ENCODE results near the gene RS1.

The RS1 gene

DNA sequence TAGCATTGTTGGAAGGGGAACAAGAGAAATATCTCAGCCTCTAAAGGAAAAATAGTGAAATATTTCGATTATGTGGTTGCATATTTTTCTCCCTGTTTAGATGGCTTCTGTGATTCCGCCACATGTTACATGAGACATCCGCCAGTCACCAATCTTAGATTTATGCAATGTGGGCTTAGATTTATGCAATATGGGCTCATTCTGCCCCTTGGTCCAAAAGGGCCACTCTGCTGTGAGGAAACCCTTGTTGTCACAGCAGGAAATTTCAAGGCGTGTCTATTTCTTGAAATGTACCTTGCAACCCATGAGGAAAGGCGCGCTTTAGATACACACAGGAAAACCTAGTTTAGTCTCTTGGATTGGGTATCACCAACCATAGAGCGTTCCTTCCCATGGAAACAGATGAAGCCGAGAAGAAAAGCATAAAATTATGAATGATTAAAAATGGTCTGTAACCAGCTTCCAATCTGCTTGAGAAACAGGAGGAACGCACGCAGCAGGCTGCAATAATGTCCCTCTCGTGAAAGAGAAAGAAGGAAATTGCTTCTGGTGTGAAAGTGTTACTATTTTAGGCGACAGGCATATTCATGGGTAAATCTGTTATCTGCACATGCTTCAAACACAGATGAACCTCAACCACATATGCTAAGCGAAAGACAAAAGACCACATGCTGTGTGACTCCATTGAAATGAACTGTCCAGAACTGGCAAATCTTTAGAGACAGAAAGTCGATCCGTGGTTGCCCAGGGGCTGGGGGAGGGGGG, 3.7 kb downstream of the RS1 start:
- DNase-seq (ENCODE audit: low spot score): no peak

DNA sequence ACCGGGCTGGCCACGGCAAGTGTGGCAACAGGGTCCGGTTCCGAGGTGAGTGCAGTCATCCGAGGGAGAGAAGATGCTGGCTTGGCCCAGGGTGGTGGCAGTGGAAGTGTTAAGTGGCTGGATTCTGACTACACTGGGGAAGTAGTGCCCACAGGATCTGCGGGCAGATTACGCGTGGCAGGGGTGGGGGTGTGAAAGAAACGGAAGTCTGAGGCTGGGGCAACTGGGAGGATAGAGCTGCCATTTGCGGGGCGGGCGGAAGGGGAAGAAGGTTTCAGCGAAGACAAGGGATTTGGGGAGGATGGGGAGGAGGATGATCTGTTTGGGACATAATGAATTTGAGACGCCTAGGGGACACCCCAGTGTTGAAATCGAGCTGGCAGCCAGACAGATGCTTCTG, 5.3 kb downstream of the RS1 start:
- no peak for DNase-seq (ENCODE audit: low spot score)

DNA sequence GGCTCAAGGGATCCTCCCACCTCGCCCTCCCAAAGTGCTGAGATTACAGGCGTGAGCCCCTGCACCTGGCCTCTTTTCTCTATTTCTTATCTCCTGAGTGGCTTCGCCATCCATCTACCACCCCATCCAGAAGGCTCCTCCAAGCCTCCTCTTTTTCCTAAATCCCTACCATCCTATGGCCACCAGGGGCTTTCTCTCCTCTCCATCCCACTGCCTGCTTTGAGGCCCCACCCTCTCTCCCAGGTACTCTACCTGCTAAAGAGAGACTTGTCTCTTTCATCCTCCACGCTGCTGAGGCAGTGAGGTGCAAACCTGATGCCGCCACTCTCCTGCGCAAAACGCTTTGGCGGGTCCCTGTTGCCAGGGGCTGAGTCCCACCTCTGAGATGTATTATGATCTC, 7.0 kb downstream of the RS1 start:
- no peak for DNase-seq (ENCODE audit: low spot score)

DNA sequence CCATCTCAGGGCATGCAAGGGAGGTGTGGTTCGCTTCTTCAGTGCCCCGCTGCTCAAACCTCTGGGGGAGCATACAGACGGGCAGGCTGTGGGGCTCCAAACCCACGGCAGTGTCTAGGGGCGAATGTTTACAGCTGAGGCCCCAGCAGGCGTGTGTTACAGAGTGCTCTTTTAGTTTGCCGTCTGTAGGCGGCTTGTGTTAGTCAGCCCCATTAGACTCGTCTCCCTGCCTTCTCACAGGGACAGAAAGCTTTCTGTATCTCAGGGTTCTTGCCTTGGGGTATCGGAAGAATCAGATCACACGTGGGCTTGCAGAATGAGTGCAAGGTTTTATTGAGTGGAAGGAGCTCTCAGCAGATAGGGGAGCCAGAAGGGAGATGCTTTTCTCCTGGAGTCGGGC, 10.6 kb downstream of the RS1 start:
- no peak for DNase-seq (ENCODE audit: low spot score)

DNA sequence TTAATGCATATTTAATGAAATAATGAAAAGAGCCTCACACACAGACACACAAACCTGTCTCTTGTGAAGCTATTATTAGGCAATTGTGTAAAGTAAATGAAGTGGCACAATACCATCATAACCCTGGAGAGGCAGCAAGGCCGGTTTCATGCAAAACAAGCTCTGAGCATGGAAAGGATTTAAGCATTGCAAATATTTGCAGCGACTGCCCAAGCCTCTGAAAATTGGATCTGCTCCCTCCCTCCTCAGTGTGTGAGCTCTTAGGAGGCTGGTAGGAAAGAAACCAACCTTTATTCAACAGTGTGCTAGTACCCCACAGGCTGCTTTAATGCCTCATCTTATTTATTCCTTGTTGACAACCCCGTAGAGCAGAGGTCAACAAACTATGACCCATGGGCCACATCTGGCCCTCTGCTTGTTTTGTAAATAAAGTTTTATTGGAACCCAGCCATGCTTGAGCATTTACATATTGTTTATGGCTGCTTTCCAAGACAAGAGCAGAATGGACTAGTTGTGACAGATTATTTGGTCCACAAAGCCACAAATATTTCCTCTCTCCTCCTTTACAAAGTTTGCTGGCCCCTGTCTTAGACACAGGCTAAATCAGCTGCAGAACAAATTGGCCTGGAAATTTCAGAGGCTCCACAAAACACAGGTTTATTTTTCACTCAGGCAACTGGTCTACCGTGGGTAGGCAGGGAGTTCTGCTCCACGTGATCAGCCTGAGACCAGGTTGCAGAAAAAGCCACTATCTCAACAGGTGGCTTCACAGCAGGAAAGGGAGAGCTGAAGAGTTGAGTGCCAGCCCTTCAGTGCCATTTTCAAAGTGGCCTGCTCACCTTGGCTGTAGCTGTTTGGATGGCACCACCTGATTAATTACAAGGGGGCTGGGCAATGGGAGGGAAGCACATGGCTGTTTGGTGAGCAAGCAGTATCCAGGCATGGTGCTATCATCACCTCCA, 16.8 kb downstream of the RS1 start:
- DNase-seq (ENCODE audit: low spot score): no peak

DNA sequence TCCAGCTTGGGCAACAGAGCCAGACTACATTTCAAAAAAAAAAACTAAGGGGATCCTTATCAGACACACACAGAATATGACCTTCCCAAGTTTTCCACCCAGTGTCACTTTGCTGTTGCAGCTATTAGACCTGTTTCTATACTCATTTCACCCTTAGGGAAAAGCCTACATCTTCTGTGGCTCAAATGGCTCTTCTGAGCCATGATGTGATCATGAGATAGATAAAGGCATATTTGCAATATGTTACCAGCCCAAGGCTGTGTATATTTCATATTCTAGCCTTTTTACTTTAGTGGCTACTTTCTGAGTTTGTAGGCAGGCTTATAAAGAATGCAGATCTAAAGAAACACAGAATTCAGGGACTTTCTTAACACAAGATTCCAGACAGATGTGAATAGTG, 19.3 kb downstream of the RS1 start:
- DNase-seq (ENCODE audit: low spot score): no peak

DNA sequence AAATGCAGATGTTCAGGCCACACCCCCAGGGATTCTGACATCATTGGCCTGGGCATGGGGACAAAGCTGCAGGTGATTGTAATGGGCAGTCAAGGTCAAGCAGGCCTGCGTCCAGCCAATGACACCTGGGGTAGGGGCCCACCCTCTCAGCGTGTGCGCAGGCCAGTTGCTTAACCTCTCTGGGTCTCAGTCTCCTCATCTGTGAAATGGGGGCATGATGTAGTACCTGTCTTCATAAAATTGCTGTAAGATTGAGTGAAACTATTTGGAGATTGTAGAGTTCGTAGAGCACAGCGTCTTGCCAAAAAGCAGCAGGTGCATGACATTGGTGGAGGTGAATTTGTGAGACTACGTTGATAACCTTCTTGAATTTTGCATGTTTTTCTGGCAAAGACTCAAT, 21.2 kb downstream of the RS1 start:
- DNase-seq (ENCODE audit: low spot score): no peak

DNA sequence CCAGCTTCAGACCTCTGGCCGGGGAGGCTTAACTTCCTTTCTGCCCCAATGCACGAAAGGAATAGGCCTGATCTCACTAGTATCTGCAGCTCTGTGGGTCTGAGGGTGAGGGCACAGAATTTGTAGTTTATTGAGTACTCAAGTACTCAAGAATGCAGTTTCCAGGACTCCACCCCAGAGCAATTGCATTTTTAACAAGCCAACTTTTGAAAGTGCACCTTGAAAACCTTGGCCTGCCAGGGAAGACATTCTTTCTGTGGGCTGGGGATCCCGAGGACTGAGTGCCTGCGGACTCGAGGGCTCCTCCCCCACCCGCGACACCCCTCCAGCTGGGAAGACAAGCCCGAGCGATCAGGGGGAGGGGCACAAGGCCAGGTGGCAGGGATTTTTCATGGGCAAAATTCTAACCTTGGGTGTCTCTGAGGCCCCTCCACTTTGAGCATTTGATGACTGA, 22.4 kb downstream of the RS1 start:
- no peak for DNase-seq (ENCODE audit: low spot score)

DNA sequence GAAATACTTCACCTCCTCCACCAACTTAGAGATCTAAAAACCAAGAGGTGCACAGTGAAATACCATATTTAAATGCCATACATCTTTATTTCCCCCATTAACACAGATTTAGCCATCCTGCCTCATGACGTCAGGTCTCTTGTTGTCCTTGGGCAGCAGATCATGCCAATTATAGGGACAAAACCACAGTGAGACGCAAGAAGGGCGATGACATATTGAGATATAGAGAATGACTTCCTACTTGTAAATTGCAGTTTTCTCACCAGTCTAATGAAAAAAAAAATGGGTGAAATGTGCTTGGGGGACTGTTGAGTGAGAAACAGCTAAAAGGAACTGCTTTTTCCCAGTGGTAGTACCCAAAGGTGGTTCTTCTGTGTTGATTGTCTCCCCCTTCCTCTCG, 24.3 kb downstream of the RS1 start:
- DNase-seq (ENCODE audit: low spot score): no peak

DNA sequence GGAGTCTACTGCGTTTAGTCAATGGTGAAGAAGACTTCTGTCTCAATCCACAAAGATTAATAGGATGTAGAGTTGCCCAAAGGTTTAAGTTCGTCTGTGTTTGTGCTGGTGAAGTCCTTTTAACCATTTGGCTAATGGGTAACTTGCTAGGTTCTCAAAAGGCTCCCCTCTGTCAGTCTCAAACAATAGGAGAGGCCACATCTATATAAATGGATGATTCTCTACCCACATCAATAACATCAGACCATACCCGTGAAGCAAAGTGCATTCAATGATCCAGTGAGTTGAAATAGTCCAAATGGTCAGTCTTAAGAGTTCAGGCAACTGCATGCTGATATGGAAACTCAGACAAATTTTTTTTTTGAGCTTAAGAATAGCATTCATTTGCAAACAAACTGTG, 28.1 kb downstream of the RS1 start:
- no peak for DNase-seq (ENCODE audit: low spot score)

DNA sequence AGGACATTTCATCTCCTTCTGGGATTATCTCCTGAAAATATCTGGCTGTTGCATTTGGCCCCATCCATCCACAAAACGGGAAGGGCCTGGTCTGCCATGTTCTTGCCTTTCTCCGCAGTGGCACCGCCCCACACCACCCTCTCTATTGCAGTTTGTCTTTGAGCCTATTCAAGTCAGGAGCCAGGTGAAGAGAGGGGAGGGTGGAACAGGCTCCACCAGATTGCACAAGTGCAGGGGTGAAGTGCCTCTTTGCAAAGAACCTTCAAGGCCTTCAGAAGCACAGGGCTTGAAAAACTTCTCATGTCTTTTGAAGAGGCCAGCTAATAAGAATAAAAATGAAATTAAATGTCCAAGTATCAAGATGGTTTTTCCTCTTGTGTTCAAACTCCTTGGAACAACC, 28.7 kb downstream of the RS1 start:
- DNase-seq (ENCODE audit: low spot score): no peak

DNA sequence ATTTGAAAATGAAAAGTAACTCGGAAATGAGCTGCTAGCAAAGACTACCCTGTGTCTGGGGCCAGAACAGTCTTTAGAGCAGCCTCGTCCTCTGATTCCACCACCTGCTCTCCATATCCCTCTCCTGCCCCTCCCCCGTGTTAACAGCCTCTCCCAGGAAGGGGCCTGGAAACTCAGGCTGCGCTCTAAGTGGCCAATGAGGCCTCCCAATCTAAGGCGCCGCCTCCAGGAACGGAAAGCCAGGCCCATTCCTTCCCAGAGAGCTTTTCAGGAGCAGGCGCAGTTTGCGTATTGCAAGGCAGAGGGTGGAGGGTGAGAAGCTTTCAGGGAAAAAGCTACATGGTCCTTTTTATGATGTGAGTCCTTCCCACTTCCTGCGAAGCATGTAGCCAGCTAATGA, 31.2 kb downstream of the RS1 start:
- no peak for DNase-seq (ENCODE audit: low spot score)

DNA sequence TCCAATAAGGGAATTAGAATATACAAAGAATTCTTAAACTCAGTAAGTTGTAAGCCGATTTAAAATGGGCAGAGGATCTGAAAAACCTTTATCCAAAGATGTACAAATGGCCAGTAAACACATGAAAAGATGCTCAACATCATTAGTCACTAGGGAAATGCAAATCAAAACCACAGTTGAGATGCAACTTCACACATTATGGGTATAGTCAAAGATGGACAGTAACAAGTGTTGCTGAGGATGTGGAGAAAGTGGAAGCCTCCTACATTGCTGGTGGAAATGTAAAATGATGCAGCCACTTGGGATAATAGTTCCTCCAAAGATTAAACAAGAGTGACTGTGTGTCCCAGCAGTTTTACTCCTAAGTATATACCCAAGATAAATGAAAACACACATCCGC, 32.6 kb downstream of the RS1 start:
- no peak for DNase-seq (ENCODE audit: low spot score)

DNA sequence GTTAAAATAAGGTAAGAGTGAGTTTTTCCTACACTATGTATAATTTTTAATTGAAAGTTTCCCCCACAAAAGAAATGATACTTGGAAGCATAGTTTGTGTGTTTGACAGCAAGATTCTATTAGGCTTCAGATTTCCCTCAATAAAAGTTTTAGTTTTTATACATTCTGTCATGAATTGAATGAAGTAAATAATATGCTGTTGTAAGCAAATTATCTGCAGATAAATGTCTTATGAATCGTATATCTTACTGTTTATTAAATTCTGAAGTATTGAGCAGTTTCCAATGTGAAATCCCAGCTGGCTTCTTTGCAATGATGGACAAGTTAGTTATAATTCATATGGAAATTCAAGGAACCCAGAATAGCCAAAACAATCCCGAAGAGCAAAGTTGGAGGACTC, 33.5 kb downstream of the RS1 start:
- DNase-seq (ENCODE audit: low spot score): no peak

DNA sequence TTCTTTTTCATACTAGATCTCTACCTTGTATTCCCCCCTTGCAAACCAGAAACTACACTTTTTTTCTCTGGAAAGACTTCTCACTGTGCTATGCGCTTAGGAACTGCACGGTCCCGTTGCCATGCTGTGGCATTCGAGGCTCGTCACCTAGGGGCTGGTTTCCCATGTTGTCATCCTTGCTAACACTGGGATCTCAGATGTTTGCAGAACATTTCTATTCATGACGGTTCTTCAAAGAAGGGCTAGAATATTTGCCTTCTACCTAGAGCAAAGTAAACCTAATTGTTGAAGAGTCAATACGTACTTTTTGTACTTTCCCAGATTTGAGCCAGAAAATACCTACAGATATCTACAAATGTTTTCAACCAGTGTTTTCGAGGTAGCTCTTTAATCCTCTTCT, 41.0 kb downstream of the RS1 start:
- DNase-seq (ENCODE audit: low spot score): no peak

DNA sequence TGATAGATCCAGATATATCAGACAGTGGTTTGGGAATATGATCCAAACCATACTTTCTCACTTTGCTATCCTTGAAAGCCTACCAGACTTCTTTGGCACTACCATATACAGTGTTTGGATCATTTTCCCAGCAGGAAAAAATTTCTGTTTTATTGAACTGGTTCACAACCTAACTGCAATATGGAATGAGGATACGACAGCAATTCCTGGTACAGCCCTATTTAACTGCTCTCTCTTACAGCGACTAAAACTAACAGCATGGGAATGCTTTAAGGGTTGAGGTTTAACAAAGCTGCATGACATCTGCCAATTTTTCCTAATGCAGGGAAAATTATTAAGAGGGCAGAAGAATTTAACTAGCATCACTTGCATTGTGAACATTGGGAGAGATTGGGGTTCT, 47.3 kb downstream of the RS1 start:
- DNase-seq (ENCODE audit: low spot score): no peak

DNA sequence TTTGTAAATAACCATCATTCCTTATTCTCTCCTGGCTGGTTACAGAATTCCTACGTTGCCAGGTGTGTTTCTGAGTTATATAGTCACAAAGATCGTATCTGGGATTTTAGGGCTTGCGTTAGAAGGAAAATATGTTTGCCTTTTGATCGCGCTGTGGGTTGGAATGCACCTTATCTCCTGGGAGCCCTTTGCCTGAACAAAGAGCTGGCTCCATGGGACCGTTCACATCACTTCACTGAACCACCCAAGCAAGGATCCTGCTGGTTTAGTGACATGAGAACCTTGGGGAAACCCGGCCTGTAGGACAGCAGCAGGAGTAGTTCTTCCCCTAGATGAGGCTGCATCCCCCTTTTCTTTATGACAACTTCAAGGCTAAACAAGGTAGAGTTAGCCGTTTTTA, 51.6 kb downstream of the RS1 start:
- no peak for DNase-seq (ENCODE audit: low spot score)

DNA sequence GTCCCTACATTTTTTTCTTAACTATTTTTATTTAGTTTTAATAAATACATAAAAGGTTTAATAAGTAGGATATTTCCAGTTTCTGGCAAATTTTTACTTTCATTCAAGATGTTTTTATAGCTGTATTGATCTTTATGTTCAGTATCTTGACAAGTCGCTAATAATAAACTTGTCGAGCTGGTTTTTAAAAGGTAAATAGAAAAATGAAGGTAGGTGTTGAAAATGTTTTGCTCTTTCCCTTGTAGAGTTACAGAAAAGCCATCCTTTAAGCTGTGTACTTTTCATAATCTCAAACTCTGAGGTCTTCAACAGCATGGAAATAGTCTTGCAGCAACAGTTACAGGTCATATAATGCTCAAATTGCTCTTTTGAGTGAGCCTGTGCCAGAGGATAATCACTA, 52.6 kb downstream of the RS1 start:
- DNase-seq (ENCODE audit: low spot score): no peak

DNA sequence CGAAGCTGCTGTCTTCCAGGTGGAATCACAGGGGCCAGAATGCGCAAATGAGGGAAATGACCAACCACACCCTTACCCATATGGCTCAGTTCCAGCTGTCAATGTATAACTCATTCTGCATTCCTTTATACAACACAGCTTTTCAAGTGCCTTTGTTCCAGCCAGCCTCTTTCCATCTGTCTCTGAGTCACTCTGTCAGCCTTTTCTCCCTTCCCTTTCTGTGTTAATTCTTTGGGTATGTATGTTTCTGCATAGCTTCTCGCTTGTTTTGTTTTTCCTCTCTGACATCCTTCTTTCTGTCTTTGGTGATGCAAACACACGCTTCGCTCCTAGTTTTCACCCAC, 54.5 kb downstream of the RS1 start:
- no peak for DNase-seq (ENCODE audit: low spot score)

DNA sequence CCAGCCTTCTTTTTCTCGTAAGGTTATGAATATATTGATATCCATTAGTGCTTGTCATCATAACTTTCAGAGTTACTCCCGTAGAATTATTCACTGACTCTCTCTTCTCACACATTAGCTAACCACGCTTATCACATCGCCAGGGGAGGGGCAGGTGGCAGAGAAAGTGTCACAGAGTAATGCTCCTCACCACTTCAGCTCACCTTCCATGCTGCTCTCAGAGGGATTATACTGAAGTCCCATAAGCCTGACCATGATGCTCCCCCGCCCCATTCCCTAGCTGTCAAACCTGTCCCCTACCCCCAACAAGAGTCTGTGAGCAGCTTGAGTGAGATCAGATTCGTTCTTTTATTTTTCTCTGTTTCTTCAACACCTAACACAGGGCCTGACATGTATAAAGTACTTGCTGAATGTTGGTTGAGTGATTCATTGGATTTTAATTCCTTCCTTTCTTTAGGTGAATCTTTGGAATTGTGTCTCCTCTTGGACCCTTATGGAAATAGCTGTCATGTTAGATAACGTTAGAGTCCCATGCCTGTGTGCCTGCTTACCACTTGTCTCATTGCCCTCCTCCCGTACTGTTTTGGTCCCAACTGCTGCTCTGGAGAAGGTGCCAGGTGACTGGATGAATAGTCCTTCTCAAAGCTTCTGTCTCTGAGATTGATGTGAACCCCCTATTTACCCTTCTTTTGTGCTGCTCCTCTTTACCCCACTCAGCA, 55.1 kb downstream of the RS1 start:
- no peak for DNase-seq (ENCODE audit: low spot score)

DNA sequence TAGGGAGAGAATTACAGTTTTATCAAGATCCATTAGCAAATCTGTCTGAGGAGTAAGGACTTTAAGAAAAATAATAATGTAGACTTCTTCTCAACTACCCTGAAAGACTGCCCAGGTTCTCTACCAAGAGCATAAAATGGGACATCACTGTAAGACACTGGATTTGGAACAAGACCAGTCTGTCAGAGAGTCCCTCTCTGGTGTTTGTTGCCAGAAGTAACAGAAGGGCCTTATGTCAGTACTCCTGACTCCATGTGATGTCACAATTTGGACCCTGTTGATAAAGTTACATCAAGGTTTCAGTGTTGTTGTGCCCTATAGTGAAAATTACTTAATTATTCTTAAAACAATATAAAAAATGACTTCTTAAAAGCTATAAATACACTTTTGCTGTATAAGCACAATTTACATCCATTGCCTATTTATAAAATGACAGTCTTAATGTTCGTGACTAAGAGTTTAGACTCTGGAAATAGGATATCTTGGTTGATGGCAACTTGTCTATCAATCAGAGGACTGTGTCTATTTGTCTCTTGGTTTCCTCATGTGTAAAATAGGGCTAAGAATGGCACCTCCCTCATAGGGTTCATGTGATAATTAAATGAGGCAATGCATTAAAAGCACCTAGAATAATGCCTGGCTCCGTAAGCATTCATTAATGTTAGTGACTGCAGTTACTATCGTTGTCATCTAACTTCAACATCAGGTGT, 57.8 kb downstream of the RS1 start:
- no peak for DNase-seq (ENCODE audit: low spot score)

DNA sequence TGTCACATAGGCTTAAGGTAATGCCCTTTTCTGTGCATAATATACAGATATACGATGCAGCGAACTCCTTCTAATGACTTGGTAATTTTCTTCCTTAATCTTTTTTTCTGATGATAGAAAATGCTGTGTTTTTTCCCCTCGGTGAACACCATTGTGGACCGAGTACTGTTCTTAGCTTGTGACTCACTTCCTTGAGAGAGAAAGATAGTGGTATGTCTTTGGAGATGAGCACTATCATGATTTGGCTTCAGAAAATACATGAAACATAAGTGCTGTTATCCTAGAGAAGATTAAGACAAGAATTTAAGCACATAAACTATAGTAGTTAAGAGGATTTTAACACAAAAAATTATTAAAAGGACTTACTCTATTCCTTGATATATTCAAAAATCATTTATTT, 63.9 kb downstream of the RS1 start:
- DNase-seq (ENCODE audit: low spot score): no peak

Measured in CD4-positive, alpha-beta T cell treated with Interleukin-15 for 4 hours (primary cell).